ENCODE measurements around the gene SECISBP2. TPM values are rescaled to one million over a fixed set of nuclear protein-coding genes. Genes with fewer than 3 reads are reported as not detected.

The SECISBP2 gene
- total RNA-seq: 10.5 and 22.0 TPM in 2 replicates

GRCh38 chr9:89318123-89319014 is at the start of gene SECISBP2:
Gene SECISBP2, plus strand, starts transcription at chr9:89318500. Its CDS starts 77 bp downstream, at chr9:89318577.

GRCh38 chr9:89310475-89311345 is 7.6 kb upstream of the SECISBP2 start, which contains the start of gene CKS2:
Gene CKS2, plus strand, starts transcription at chr9:89311195. Its CDS starts 98 bp downstream, at chr9:89311293.

Other genes starting within 250 kb of the SECISBP2 start
- gene SHC3, start 139.7 kb upstream of the SECISBP2 start, total RNA-seq: 7.8 and 25.1 TPM in 2 replicates
- 66.8 and 121 TPM in 2 replicates for gene CKS2, start 7.3 kb upstream of the SECISBP2 start, total RNA-seq
- 0.16 TPM in 1 of 2 replicates, not detected in the other for gene SEMA4D, start 179.6 kb downstream of the SECISBP2 start, total RNA-seq